Limb (tissue), 2 donors: ENCODE data around the gene SMIM30.
A peak's percentile ranks its signal among the peaks of the same experiment; 100 is the strongest.

ENCODE experiments used
- DNase-seq, 2 donors: peaks; one replicate each; pipeline ENCODE4 v3.0.0-alpha.2; 2016; ENCODE audit errors: extremely low spot score in 2 of 2

Gene SMIM30

GRCh38 chr7:113109718-113110117 is 8.6 kb downstream of the SMIM30 start:
- DNase-seq: no peak

- DNase-seq: no peak
Observed at GRCh38 chr7:113100121-113100603, 18.2 kb downstream of the SMIM30 start.

- DNase-seq: no peak
Observed at GRCh38 chr7:113099284-113099919, 19.0 kb downstream of the SMIM30 start.

GRCh38 chr7:113094517-113095249 is 23.7 kb downstream of the SMIM30 start:
- DNase-seq: no peak

- no peak for DNase-seq
Observed at GRCh38 chr7:113093561-113093960, 24.8 kb downstream of the SMIM30 start.

- no peak for DNase-seq
Observed at GRCh38 chr7:113092762-113093161, 25.6 kb downstream of the SMIM30 start.

GRCh38 chr7:113087071-113087998 is 31.0 kb downstream of the SMIM30 start:
- peak in 1 of 2 donors; percentile 72 for DNase-seq

- peak; percentile 58 to 86 for DNase-seq
Observed at GRCh38 chr7:113086431-113086888, 31.9 kb downstream of the SMIM30 start, which contains the start of gene GPR85. GPR85 (minus strand) TSS chr7:113086827; CDS start chr7:113084721, 2,106 bp downstream.

GRCh38 chr7:113085781-113086390 is 32.5 kb downstream of the SMIM30 start:
- peak in 1 of 2 donors; percentile 50 for DNase-seq

- no peak for DNase-seq
Observed at GRCh38 chr7:113084496-113085172, 33.7 kb downstream of the SMIM30 start.

- DNase-seq: no peak
Observed at GRCh38 chr7:113083816-113084495, 34.4 kb downstream of the SMIM30 start.

- DNase-seq: peak; percentile 24 to 38
Observed at GRCh38 chr7:113083132-113083815, 35.1 kb downstream of the SMIM30 start.

- no peak for DNase-seq
Observed at GRCh38 chr7:113078331-113078730, 40.0 kb downstream of the SMIM30 start.

- DNase-seq: no peak
Observed at GRCh38 chr7:113076703-113077102, 41.7 kb downstream of the SMIM30 start.

- DNase-seq: no peak
Observed at GRCh38 chr7:113071465-113071864, 46.9 kb downstream of the SMIM30 start.
